Activated CD8-positive, alpha-beta memory T cell treated with anti-CD3 and anti-CD28 coated beads, Interleukin-2, amount 50 U/mL, for 24 hours (primary cell): ENCODE results near the gene GJA4.

Experiments used
- DNase-seq: peaks from one replicate; pipeline ENCODE4 v3.0.0-alpha.2; 2020; ENCODE audit errors: extremely low read depth

Gene GJA4

GRCh38 chr1:34792868-34793727 is at the start of gene GJA4:
Gene GJA4 (plus strand): TSS chr1:34792999. CDS start chr1:34794214, 1,215 bp downstream.
- no peak for DNase-seq

GRCh38 chr1:34743775-34744174 is 49.0 kb upstream of the GJA4 start:
- DNase-seq, result no peak

DNA sequence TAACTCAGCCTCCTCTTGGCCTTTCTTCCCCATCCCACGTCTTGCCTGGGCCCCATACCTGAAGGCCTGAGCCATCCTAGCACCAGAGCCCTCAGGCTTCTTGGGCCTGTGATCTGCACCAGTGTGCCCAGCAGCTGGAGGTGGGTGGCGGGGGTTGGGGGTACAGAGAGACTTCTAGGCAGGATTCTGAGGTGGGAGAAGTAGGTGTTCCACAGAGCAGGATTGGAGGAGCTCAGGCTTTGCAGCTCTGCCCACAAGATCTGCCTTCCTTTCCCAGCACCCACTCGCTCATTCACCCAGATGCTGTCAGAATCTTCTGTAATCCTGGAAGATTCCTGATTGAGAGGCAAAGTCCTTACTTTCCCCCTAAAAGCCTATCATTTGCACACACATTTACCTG is 47.9 kb upstream of the GJA4 start:
- no peak for DNase-seq

- DNase-seq, result no peak
Observed at GRCh38 chr1:34745666-34746065, 47.1 kb upstream of the GJA4 start.

- DNase-seq, result no peak
Observed at GRCh38 chr1:34746101-34746500, 46.7 kb upstream of the GJA4 start.

GRCh38 chr1:34746785-34747637 is 45.8 kb upstream of the GJA4 start:
- DNase-seq, result no peak

- no peak for DNase-seq
Observed at GRCh38 chr1:34747638-34747941, 45.2 kb upstream of the GJA4 start.

- DNase-seq, result no peak
Observed at GRCh38 chr1:34749992-34750391, 42.8 kb upstream of the GJA4 start.

- no peak for DNase-seq
Observed at GRCh38 chr1:34750610-34751009, 42.2 kb upstream of the GJA4 start.

GRCh38 chr1:34753163-34753562 is 39.6 kb upstream of the GJA4 start:
- DNase-seq, result no peak

- DNase-seq, result no peak
Observed at GRCh38 chr1:34754964-34755637, 37.7 kb upstream of the GJA4 start, which contains the start of gene GJB5. Gene GJB5 (plus strand): TSS chr1:34755047. CDS start chr1:34757331, 2,284 bp downstream.

DNA sequence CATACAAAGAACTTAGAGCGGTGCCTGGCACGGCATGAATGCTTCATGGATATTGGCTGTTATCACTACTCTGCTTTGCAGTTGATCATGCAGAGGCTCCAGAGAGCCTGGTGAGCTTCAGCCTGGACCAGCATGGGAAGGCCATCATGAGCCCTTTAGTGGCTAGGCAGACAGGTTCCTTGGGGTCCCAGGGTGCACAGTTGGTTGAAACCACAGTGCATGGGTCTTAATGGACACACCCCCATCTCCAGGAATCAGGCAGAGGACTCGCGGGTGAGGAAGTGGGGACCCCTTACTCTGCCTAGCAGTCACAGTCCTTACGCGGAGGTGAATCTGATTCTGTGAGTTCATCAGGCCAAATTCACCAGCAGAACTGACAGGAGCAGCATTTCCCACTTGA is 36.8 kb upstream of the GJA4 start:
- no peak for DNase-seq

DNA sequence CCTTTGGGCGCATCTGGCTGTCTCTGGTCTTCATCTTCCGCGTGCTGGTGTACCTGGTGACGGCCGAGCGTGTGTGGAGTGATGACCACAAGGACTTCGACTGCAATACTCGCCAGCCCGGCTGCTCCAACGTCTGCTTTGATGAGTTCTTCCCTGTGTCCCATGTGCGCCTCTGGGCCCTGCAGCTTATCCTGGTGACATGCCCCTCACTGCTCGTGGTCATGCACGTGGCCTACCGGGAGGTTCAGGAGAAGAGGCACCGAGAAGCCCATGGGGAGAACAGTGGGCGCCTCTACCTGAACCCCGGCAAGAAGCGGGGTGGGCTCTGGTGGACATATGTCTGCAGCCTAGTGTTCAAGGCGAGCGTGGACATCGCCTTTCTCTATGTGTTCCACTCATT is 35.4 kb upstream of the GJA4 start:
- DNase-seq, result no peak

GRCh38 chr1:34758751-34759150 is 34.0 kb upstream of the GJA4 start:
- no peak for DNase-seq

DNA sequence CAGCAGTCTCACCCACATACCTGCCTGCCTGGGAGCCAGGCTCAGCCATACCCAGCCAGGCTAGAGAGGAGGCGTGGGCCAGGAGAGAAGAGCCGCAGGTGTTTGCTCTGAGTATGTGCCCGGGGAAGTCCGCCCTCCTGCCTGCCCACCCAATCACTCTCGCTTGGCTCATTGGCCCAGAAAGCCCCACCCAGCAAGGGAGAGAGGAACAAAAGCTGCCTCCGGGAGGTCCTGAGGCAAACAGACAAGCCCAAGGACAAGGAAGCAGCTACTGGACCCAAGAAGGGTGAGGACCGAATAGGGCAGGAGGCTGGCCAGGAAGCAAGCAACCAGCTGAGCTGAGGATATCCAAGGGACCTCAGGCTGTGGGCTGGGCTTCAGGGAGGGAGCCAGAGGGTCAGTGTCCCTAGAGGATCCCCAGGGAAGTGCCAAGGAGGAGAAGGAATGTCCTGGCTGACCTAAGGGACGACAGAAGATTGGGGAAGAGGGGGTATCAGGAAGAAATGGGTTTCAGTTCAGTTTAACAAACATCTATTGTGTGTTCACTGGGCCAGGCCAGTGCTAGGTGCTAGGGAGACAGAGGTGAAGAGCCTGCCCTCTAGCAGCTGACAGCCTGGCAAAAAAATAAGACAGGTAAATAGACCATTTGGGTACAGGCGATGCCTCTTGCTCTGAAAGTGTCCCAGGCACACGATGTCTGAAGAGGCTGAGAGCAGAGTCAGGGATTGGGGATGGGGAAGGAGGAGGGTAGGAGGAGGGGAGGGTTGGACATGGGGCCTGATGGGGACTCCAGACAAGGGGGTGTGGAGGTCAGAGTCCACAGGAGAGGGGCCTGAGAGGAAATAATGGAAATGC is 33.1 kb upstream of the GJA4 start, which contains the start of gene GJB4:
Gene GJB4, plus strand, starts transcription at position 238 of the 855 bp plus-strand sequence. CDS start 1,515 bp downstream, outside the sequence.
- DNase-seq, result no peak

DNA sequence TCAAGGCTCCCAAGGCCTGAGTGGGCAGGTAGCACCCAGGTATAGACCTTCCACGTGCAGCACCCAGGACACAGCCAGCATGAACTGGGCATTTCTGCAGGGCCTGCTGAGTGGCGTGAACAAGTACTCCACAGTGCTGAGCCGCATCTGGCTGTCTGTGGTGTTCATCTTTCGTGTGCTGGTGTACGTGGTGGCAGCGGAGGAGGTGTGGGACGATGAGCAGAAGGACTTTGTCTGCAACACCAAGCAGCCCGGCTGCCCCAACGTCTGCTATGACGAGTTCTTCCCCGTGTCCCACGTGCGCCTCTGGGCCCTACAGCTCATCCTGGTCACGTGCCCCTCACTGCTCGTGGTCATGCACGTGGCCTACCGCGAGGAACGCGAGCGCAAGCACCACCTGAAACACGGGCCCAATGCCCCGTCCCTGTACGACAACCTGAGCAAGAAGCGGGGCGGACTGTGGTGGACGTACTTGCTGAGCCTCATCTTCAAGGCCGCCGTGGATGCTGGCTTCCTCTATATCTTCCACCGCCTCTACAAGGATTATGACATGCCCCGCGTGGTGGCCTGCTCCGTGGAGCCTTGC is 31.5 kb upstream of the GJA4 start:
- no peak for DNase-seq

GRCh38 chr1:34761776-34762307 is 31.0 kb upstream of the GJA4 start:
- no peak for DNase-seq

GRCh38 chr1:34762474-34763141 is 30.2 kb upstream of the GJA4 start:
- no peak for DNase-seq

DNA sequence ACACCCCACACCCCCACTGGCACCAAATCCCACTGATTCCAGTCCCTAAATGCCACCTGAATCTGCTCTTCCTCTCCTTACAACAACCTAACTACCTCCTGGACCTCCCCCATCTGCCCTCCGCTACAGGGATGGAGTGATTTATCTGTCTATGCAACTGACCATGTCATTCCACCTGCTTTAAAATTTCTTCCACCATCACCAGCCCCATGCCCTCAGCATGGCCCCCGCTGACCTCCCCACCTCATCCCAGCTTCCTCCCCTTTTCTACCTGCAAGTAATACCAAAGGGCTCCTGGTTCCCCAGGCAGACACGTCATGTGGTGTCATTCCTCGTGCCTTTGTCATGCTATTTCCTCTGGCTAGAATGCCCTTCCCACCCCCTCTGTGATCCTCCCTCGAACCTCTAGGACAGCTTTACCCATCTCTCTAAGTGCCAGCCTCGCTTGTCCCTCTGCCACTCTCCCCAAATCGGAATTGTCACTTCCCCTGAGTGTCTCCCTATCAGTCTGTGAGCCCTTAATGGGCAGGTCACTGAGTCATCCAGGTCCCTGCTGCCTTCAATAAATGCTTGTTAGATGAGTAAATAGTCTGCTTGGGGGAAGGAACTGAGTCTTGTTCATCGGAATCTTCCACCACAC is 29.5 kb upstream of the GJA4 start:
- no peak for DNase-seq

DNA sequence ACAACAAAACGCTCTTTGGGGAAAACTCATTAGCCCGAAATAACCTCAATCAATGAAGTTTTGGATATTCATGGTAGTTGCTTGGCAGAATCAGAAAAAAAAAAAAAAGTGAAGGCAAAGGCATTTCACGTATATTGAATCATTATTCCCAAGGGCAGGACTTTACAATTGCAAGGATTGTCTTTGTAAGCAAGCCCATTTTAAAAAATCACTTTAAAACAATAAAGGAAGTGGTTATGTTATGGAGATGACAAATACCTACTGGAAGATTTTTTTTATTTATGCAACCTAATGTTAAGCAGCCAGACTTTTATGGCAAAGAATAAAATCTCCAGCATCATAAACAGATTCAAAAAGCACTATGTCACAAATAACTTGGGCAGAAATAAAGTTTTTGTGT is 23.9 kb upstream of the GJA4 start:
- no peak for DNase-seq
